IPS-NIHi7 (cell line): ENCODE data around the gene ZBTB44.
"Not testable (repeated sequence)": the region's sequence is repeated elsewhere in the genome, so short reads cannot be mapped to it uniquely, and the experiment has no call there.

ENCODE experiments used
- DNase-seq: peaks from one replicate; pipeline ENCODE4 v3.0.0; 2012; ENCODE audit warnings: mixed read lengths; ENCODE audit errors: extremely low spot score

The ZBTB44 gene, protein sequence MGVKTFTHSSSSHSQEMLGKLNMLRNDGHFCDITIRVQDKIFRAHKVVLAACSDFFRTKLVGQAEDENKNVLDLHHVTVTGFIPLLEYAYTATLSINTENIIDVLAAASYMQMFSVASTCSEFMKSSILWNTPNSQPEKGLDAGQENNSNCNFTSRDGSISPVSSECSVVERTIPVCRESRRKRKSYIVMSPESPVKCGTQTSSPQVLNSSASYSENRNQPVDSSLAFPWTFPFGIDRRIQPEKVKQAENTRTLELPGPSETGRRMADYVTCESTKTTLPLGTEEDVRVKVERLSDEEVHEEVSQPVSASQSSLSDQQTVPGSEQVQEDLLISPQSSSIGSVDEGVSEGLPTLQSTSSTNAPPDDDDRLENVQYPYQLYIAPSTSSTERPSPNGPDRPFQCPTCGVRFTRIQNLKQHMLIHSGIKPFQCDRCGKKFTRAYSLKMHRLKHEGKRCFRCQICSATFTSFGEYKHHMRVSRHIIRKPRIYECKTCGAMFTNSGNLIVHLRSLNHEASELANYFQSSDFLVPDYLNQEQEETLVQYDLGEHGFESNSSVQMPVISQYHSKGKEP

GRCh38 chr11:130314750-130315285 lies at the start of gene ZBTB44:
ZBTB44 (minus strand) TSS chr11:130314917; CDS start chr11:130261873, 53,044 bp downstream.
- DNase-seq: peak; percentile 94

- DNase-seq: no peak
Measured at GRCh38 chr11:130359419-130359818, 44.7 kb upstream of the ZBTB44 start.

- no peak for DNase-seq
Measured at GRCh38 chr11:130358398-130358797, 43.7 kb upstream of the ZBTB44 start.

- DNase-seq: no peak
Measured at GRCh38 chr11:130347261-130347660, 32.5 kb upstream of the ZBTB44 start.

DNA sequence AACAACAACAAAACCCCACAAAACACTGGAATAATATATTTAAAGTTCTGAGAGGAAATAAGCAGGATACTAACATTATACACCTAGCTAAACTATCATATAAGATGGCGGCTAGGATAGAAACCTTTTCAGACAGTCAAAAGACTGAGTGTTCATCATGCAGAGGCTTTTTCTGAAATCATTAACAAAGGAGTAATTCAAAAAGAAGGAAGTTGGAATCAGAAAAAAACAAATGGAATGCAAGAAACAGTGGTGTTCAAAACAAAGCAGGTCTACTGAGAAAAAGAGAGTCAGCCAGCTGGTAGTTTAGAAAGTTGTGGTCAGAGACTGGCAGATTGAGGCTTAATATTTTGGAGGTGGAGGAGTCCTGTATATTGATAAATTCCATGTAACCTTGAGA lies 30.1 kb upstream of the ZBTB44 start:
- DNase-seq: no peak

DNA sequence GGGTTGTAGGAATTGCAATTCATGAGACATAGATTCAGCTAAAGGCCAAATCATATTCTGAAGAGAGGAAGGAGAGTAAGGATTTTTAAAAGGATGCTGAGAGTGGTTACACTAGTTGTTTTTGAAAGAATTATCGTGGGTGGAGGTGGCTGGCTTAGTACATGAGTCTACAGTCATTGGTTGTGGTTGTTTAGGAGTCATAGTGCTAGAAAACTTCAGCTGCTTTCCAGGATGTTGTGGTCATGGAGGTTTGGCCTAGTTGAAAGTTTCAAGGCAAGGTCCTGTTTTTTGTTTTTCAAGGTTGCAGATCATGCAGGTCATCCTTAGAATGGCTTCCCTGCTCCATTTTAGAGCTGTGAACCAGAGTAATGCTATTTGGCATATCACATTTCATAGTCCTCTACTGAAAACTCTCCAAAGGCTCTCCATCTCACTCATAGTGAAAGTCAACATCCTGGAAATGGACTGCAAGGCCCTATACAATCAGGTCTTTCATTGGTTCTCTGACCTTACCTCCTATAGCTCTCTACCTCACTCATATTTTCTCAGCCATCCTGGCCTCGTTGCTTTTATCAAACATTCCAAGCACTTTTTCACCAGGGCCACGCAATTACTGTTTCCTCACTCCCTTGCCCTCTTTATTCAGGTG lies 26.1 kb upstream of the ZBTB44 start:
- DNase-seq: no peak

DNA sequence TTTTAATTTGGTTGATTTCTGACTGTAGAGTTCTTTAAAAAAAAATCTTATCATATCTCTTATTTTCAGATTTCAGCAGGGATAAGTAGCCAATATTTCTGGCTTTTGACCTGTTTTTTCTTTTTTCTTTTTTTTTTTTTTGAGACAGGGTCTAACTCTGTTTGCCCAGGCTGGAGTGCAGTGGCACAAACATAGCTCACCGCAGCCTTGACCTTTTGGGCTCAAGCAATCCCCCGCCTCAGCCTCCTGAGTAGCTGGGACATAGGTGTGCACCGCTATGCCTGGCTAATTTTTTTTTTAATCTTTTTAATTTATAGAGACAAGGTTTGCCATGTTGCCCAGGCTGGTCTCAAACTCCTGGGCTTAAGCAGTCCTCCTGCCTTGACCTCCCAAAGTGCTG lies 23.9 kb upstream of the ZBTB44 start:
- DNase-seq: no peak

DNA sequence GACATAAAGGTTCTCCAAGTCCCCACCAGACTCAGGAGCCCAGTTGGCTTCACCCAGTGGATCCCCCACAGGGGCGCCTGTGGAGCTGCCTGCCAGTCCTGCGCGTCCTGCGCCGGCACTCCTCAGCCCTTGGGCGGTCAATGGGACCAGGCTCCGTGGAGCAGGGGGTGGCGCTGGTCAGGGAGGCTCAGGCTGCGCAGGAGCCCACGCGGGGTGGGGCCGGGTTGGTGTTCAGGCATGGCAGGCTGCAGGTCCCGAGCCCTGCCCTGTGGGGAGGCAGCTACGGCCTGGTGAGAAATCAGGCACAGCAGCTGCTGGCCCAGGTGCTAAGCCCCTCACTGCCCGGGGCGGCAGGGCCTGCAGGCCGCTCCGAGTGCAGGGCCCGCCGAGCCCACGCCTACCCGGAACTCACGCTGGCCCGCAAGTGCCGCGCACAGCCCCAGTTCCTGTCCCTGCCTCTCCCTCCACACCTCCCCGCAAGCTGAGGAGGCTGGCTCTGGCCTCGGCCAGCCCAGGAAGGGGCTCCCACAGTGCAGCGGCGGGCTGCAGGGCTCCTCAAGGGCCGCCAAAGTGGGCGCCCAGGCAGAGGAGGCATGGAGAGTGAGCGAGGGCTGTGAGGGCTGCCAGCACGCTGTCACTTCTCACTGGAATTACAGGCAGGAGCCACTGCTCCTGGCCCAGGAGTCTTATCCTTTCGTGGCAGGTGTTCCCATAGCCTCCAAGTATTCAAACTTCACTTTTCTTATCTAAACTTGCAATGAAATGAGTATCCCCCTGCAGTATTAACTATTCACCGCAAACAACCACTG lies 22.8 kb upstream of the ZBTB44 start:
- no peak for DNase-seq

GRCh38 chr11:130331397-130331796 lies 16.7 kb upstream of the ZBTB44 start:
- not testable (repeated sequence) for DNase-seq

- DNase-seq: no peak
Measured at GRCh38 chr11:130330101-130330684, 15.5 kb upstream of the ZBTB44 start.

DNA sequence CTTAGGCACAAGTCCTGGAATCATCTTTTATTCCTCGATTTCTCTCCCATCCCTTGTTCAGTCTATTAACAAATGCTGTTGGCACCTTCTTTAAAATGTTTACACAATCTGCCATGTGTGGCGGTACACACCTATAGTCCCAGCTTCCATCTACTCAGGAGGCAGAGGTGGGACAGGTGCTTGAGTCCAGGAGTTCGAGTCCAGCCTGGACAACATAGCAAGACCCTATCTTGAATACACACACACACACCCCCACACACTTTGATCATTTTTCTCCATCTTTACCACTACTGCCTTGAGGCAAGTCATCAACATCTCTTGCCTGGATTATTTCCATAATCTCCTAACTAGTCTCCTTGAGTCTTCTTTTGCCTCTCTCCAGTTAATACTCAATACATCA lies 13.7 kb upstream of the ZBTB44 start:
- no peak for DNase-seq

DNA sequence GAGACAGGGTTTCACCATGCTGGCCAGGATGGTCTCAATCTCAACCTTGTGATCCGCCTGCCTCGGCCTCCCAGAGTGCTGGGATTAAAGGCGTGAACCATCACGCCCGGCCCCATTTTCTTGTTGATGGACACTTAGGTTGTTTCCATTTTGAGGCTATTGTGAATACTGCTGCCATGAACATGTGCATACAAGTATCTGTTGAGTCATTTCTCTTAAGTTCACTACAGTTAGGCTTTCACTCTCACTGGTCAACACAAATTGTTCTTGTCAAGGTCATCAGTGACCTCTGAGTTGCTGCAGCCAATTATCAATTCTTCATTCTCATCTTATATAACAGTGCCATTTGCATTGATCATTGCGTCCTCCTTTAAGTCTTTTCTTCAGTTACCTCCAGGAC lies 13.0 kb upstream of the ZBTB44 start:
- DNase-seq: no peak

GRCh38 chr11:130325691-130326090 lies 11.0 kb upstream of the ZBTB44 start:
- DNase-seq: no peak

DNA sequence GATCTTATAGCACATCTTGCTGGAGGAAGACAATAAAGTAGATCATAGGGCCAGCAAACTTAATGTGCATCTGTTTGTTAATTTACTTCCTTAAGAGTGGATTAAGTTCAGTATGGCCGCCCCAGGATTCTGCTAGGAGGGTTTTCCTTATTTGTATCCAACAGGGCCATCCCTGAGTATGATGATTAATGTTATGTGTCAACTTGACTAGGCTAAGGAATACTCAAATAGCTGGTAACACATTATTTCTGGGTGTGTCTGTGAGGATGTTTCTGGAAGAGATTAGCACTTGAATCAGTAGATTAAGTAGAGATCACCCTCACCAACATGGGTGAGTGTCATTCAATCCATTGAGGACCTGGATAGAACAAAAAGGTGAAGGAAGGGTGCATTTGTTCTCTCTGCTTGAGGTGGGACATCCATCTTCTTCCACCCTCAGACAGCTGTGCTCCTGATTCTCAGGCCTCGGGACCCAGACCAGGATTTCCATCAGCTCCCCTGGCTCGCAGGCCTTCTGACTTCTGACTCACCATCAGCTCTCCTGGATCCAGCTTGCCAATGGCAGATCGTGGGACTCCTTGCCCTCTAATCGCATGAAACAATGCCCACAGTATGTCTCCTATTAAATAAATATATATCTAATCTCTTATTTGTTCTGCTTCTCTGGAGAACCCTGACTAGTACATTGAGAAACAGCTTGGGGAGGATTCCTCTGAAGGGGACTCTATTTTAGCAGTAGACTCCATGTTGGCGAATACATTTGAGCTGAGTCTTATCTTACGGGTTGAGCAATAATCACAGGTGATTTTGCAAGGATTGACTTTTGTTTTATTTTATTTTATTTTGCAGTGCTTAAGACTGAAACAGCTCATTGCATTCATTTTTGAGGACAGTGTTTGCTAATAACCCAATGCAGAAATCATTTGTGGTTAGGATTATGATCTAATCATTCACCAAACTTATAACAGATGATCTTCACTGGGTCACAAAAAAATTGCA lies 9.0 kb upstream of the ZBTB44 start:
- DNase-seq: no peak

DNA sequence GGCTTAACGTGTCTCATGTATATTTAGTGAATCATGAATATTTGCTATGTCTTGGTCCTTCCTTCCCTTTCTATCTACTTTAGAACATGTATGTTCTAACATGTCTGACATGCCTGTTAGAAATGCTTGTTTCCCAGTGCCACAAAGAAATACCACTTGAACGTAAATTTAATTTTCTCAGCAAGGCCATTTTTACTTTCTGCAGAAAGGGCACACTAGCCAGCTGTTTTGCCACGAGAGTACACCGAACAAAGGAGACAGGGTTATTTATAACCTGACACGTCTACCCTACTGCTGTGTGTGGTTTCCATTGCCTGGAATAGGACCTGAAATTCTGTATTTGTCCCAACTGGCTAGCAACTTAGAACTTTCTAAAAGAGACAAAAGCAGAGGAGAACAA lies 7.4 kb upstream of the ZBTB44 start:
- DNase-seq: no peak

DNA sequence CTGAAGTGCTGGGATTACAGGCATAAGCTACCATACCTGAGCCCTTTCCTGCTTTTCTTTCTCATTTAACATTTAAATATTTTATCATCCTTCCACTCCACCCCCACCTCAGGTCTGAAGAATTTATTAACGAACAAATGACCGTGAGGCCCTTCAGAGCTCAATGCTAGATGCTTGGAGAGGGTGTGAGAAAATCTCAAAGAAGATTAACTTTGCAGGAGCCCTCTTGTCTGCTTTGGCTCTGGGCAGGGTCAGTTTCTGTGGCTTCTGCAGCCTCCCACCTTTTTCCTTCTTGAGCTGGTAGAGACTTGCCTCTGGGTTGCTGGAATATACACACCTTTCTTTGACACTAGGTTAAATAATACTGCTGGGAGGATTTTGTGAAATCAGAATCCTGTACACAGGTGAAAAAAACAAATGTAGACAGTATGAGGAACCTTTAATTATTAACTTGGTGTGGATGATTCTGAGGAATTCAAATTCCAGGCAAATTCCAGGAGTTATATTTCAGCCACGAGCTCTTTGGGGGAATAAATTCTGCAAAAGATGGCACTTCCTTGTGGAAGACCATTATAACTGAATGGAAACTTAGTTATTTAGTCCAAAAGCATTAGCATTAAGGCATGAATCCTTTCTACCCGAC lies 3.4 kb upstream of the ZBTB44 start:
- no peak for DNase-seq

- peak; percentile 77 for DNase-seq
Measured at GRCh38 chr11:130315354-130315970, 745 bp upstream of the ZBTB44 start.

DNA sequence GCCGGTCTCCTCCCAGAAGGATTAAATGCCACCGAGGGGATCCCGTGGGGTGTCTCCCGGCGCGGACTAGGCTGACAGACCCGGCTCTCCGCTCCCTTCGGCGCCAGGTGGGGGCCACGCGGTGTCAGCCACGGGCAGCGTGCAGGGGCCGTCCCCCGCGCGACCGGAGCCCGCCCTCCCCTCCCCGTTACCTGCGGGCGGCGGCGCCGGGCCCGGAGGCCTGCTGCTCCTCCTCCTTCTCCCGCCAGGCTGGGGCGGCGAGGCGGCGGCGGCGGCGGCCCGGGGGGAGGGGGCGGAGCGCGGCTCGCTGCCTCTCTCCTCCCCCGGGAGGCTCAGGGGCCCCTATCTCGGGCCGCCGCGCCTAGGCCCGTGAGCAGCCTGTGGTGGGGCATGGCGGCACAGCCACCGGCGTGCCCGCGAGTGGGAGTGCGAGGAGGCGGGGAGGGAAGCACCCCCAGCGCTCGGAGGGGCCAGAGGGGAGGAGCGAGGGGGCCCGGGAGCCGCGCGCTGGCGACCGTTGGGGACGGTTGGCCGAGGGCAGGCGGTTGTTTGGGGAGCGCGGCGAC lies 450 bp downstream of the ZBTB44 start:
- DNase-seq: peak; percentile 71
